HUES48 (cell line): ENCODE measurements around the gene AP3S1.
"Not testable (repeated sequence)": the region's sequence is repeated elsewhere in the genome, so short reads cannot be mapped to it uniquely, and the experiment has no call there.

ENCODE experiments used
- H3K27ac ChIP-seq: one replicate; pipeline ENCODE4 v1.7.0; 2013; ENCODE audit warnings: low read depth, low read length, inconsistent platforms
- H3K27me3 ChIP-seq: 2 replicates; pipeline ENCODE4 v1.6.1; 2013; ENCODE audit warnings: mild to moderate bottlenecking, low read length; ENCODE audit not compliant: control insufficient read depth, insufficient read depth
- H3K36me3 ChIP-seq: 2 replicates; pipeline ENCODE4 v1.6.1; 2013; ENCODE audit warnings: low read length; ENCODE audit not compliant: control insufficient read depth, insufficient read depth
- H3K4me1 ChIP-seq: 2 replicates; pipeline ENCODE4 v1.6.1; 2013; ENCODE audit warnings: mild to moderate bottlenecking, low read length; ENCODE audit not compliant: control insufficient read depth, insufficient read depth
- H3K4me3 ChIP-seq: 2 replicates; pipeline ENCODE4 v1.5.1; 2013; ENCODE audit warnings: mild to moderate bottlenecking, low read depth, low read length
- H3K9ac ChIP-seq: 2 replicates; pipeline ENCODE4 v1.6.1; 2013; ENCODE audit warnings: mild to moderate bottlenecking, low read depth, low read length, moderate library complexity
- H3K9me3 ChIP-seq: 2 replicates; pipeline ENCODE4 v1.6.1; 2013; ENCODE audit warnings: low read length; ENCODE audit not compliant: control insufficient read depth, insufficient read depth

Gene AP3S1

DNA sequence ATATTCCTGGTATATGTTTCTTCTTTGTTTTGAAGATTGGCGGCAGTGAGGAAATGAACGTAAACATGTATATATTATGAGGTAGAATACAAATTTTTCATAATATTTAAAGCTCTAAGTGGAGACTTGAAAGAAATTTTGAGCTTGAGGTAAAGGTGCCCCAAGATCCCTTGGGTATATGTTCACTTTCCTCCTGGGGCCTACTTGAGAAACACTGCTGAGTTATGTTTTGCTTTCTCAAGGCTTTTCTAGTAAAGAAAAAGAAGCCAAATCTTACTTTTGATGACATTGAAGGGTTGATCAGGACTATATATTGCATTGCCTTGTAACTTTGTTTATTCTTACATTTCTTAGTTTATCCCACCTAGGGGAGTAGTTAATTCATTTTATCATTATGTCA is 30.7 kb downstream of the AP3S1 start:
- Histone ChIP-seq H3K4me1 (0 out of 2 replicates have a peak, but pooled peaks cover 5% of the 10 kb centered on the region), H3K4me3 (no peak overlapping the region), H3K9ac (no peak overlapping the region), H3K9me3 (no peaks in the 10 kb centered on the region), H3K36me3 (peaks cover 15% of the 10 kb centered on the region; the same call in 1 of the 2 replicates), H3K27ac (no peak overlapping the region), H3K27me3 (no peaks in the 10 kb centered on the region)

- Histone ChIP-seq H3K27me3 (no peaks in the 10 kb centered on the region), H3K27ac (no peak overlapping the region), H3K4me3 (no peak overlapping the region), H3K9ac (no peak overlapping the region), H3K36me3 (peaks cover 15% of the 10 kb centered on the region; the same call in 1 of the 2 replicates), H3K4me1 (0 out of 2 replicates have a peak, but pooled peaks cover 5% of the 10 kb centered on the region), H3K9me3 (no peaks in the 10 kb centered on the region)
These were observed 31.7 kb downstream of the AP3S1 start for GRCh38 chr5:115873392-115873791.

DNA sequence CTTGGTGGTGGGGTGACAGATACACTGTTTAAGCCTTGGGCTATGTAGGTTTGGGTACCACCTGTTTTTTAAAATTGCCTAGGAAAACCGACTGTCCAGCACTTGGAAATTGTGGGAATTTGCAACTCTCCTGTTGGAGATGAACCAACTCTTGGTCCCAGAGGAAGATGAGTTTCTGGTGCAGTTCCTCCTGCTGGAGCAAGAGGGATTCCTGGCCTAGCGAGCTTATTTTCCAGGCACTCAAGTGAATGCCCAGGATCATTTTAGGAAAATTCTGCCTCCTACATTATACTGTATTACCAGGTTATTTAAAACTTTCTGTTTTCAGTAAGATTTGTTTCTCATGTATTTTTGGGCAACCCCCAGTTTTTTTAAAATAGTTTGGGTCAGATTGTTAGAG is 33.7 kb downstream of the AP3S1 start:
- Histone ChIP-seq H3K4me3 (no peak overlapping the region), H3K9me3 (no peaks in the 10 kb centered on the region), H3K27ac (no peak overlapping the region), H3K4me1 (0 out of 2 replicates have a peak, but pooled peaks cover 5% of the 10 kb centered on the region), H3K9ac (no peak overlapping the region), H3K36me3 (peaks cover 11% of the 10 kb centered on the region; the same call in 1 of the 2 replicates), H3K27me3 (no peaks in the 10 kb centered on the region)

- H3K4me1 ChIP-seq, H3K27ac ChIP-seq, H3K9me3 ChIP-seq, H3K4me3 ChIP-seq, H3K27me3 ChIP-seq, H3K9ac ChIP-seq, H3K36me3 ChIP-seq: not testable (repeated sequence)
These were observed 35.6 kb downstream of the AP3S1 start for GRCh38 chr5:115877342-115877741.

DNA sequence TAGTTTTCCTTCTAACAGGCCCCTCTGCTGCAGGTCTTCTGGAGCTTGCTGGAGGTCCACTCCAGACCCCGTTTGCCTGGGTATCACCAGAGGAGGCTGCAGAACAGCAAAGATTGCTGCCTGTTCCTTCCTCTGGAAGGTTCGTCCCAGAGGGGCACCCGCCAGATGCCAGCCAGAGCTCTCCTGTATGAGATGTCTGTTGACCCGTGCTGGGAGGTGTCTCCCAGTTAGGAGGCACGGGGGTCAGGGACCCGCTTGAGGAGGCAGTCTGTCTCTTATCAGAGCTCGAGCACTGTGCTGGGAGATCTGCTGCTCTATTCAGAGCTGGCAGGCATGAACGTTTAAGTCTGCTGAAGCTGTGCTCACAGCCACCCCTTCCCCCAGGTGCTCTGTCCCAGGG is 40.7 kb downstream of the AP3S1 start:
- not testable (repeated sequence) for H3K4me3 ChIP-seq, H3K27me3 ChIP-seq, H3K36me3 ChIP-seq, H3K9ac ChIP-seq, H3K4me1 ChIP-seq, H3K9me3 ChIP-seq, H3K27ac ChIP-seq

DNA sequence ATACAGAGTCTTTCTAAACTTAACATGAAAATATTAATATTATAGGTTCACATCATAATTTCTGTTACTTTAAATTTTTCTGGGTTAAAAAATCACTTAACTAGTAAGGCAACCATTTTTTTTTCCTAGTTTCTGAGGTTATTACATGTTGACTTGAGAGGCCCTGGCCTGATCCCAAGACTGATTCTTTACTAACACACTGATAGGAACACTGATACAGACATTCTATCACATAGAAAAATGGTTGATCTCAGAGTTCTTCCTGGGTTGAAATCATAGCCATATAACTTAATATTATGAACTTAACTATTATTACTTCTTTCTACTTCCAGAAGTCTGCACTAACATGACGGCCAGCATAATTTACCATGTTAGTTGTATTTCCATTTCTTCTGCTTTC is 43.0 kb downstream of the AP3S1 start:
- H3K9me3 ChIP-seq = no peaks in the 10 kb centered on the region

GRCh38 chr5:115885208-115885607 is 43.5 kb downstream of the AP3S1 start:
- not testable (repeated sequence) for H3K4me3 ChIP-seq, H3K4me1 ChIP-seq

More for the DNA sequence above, 43.0 kb downstream of the AP3S1 start:
- Histone ChIP-seq H3K4me1 (no peaks in the 10 kb centered on the region), H3K4me3 (no peak overlapping the region), H3K27ac (no peak overlapping the region), H3K9ac (no peak overlapping the region), H3K27me3 (no peaks in the 10 kb centered on the region), H3K36me3 (no peaks in the 10 kb centered on the region)

GRCh38 chr5:115888027-115888426 is 46.3 kb downstream of the AP3S1 start:
- no peaks in the 10 kb centered on the region for H3K9me3 ChIP-seq
- no peaks in the 10 kb centered on the region for H3K4me1 ChIP-seq
- no peak overlapping the region for H3K4me3 ChIP-seq
- no peak overlapping the region for H3K27ac ChIP-seq
- no peaks in the 10 kb centered on the region for H3K27me3 ChIP-seq
- no peak overlapping the region for H3K9ac ChIP-seq
- no peaks in the 10 kb centered on the region for H3K36me3 ChIP-seq

More at GRCh38 chr5:115885208-115885607, 43.5 kb downstream of the AP3S1 start:
- not testable (repeated sequence) for H3K9ac ChIP-seq, H3K27me3 ChIP-seq, H3K27ac ChIP-seq, H3K36me3 ChIP-seq, H3K9me3 ChIP-seq

DNA sequence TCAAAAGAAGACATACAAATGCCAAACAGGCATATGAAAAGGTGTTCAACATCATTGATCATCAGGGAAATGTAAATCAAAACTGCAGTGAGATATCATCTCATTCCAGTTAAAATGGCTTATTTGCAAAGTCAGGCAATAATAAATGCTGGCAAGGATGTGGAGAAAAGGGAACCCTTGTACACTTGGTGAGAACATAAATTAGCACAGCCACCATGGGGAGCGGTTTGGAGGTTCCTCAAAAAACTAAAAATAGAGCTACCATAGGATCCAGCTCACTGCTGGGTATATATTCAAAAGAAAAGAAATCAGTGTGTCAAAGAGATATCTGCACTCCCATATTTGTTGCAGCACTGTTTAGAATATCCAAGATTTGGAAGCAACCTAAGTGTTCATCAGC is 50.3 kb downstream of the AP3S1 start:
- H3K9ac ChIP-seq = no peak overlapping the region
- no peaks in the 10 kb centered on the region for H3K36me3 ChIP-seq
- H3K4me3 ChIP-seq = no peak overlapping the region
- no peaks in the 10 kb centered on the region for H3K27me3 ChIP-seq
- no peaks in the 10 kb centered on the region for H3K4me1 ChIP-seq
- no peak overlapping the region for H3K27ac ChIP-seq
- H3K9me3 ChIP-seq = no peaks in the 10 kb centered on the region

GRCh38 chr5:115894342-115894741 is 52.6 kb downstream of the AP3S1 start:
- Histone ChIP-seq H3K27me3 (no peaks in the 10 kb centered on the region), H3K9me3 (no peaks in the 10 kb centered on the region), H3K27ac (no peak overlapping the region), H3K4me1 (no peaks in the 10 kb centered on the region), H3K9ac (no peak overlapping the region), H3K4me3 (no peak overlapping the region), H3K36me3 (no peaks in the 10 kb centered on the region)

DNA sequence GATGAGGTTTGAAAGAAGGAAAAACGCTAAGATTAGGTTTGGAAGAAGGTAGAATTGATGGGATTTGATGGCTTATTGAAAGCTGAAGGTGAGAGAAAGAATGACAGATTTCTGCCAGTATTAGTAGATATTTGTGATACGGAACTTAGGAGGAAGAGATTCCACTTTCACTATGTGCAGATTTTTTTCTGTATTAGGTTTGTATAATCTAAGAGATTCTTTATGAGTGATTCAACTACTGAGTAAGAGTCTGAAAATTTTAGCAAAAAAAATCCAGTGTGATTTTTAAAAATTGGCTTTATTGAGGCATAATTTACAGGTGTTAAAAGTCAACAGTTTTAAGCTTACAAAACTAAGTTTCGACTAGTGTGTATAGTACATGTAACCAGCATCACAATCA is 54.1 kb downstream of the AP3S1 start:
- no peak overlapping the region for H3K27ac ChIP-seq
- H3K9ac ChIP-seq = no peak overlapping the region
- H3K36me3 ChIP-seq = no peaks in the 10 kb centered on the region
- H3K4me1 ChIP-seq = no peaks in the 10 kb centered on the region
- H3K4me3 ChIP-seq = no peak overlapping the region
- H3K9me3 ChIP-seq = no peaks in the 10 kb centered on the region
- no peaks in the 10 kb centered on the region for H3K27me3 ChIP-seq

DNA sequence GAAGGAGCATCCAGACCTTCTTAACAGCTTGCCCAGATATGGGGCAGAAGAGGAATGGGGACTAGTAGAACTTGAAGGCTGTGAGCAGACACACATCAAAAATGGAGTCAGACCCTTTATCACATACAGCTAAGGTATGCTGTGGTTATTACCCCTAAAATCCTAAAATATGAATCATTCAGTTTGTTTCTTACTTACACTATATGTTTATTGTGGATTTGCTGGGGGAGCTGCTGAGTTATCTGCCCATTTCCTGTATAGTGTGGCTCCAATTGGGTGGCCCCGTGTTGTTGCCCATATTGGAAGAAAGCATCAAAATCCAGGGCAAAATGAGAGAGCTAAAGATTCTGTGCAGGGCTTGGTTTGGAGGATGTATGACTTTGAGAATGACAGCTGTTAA is 56.9 kb downstream of the AP3S1 start:
- Histone ChIP-seq H3K4me3 (no peak overlapping the region), H3K27ac (no peak overlapping the region), H3K4me1 (no peaks in the 10 kb centered on the region), H3K9ac (no peak overlapping the region), H3K36me3 (no peaks in the 10 kb centered on the region), H3K27me3 (no peaks in the 10 kb centered on the region), H3K9me3 (no peaks in the 10 kb centered on the region)
